ENCODE results near the gene KIAA1671.
A peak's percentile ranks its signal among the peaks of the same experiment; 100 is the strongest.

Gene KIAA1671

DNA sequence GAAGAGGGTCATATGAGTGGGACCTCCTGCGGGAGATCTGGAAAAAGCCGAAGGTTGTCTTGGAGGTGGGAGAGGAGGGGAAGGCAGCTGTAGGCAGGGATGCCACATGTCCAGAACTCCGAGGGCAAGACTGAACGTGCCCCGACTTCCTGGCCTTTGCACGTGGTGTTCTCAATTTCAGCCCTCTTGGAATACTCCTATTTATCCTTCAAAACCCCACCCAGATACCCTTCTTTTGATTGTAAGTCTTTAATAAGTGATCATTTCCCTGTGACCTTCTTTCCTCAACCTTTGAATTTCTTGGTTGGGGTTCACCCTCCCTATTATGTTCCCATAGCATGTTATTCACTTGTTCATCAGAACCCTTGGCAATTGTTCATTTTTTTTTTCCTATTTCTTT is 151.9 kb downstream of the KIAA1671 start:
- FAIRE-seq (no peak), DNase-seq (ENCODE audit: extremely low spot score, insufficient read length, low read depth) (no peak)

DNA sequence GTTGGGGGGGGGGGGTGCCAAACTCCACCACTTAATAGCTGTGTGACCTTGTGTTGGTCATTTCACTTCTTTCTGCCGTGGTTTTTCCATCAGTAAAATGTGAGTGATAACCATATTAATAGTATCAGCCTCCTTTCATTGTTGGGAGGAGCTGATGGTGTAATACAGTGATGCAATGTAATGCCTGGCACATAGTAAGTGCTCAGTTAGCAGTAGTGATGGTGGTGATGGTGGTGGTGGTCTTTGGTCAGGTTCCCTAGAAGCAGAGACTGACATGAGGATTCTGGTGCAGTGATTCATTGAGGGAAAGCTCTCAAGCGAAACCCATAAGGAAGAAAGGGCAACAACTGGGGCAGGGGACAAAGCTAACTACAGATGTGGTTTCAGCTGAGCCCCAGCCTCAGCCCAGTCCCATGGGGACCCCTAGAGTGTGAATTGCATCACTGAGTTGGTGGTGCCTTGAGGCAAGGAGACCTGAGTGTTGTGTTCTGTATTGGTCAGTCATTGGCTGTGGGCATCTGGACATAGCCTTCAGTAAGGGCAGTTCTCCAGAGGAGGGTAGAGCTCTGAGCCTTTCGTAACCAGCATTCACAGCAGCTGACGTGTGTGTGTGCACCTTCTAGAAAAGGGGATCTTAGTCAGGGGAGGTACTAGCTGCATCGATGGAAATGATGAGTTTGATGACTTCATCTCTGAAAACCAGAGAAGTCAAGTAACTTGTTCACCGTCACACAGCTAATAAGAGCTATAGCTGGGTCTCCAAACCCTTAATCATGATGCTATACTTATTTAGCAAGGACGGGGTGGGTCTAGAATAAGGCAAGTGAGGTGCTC is 153.5 kb downstream of the KIAA1671 start:
- no peak for DNase-seq (ENCODE audit: extremely low spot score, insufficient read length, low read depth)
- no peak for FAIRE-seq

DNA sequence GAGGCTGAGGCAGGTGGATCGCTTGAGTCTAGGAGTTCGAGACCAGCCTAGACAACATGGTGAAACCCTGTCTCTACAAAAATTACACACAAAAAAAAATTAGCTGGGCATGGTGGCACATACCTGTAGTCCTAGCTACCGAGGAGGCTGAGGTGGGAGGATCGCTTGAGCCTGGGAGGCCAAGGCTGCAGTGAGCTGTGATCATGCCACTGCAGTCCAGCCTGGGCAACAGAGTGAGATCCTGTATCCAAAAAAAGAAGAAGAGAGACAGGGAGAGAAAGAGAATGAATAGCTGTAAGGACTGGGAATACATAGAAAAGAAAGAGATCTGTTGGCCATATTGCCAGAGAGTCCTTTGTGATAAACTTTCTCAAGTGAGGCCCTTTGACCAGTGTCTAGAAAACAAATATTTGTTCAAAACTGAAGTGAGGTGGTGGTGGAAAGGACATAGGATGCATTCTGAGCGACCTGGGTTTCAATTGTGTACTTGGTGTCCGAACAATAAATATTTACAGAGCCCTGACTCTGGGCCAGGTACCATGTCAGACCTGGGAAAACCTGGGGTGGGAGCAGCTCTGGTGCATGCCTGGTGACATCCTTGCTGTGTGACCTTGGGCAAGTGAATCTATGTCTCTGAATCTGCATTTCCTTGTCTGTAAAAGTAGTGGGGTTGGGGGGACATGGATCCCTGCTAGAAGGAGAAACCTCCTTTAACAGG is 157.5 kb downstream of the KIAA1671 start:
- FAIRE-seq (no peak), DNase-seq (ENCODE audit: extremely low spot score, insufficient read length, low read depth) (no peak)

DNA sequence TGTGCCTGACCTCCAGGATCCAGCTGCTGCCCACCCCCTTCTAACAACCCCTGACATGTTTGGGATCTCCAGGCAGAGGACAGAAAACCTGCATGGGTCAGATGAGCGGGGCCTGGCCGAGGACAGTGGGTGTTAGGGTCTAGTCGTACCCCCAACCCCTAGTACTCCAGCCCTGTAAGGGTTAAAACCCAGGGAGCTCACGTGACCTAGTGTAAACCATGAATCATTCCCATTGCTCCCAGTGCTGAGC is 158.0 kb downstream of the KIAA1671 start:
- no peak for DNase-seq (ENCODE audit: extremely low spot score, insufficient read length, low read depth)
- FAIRE-seq, result no peak

DNA sequence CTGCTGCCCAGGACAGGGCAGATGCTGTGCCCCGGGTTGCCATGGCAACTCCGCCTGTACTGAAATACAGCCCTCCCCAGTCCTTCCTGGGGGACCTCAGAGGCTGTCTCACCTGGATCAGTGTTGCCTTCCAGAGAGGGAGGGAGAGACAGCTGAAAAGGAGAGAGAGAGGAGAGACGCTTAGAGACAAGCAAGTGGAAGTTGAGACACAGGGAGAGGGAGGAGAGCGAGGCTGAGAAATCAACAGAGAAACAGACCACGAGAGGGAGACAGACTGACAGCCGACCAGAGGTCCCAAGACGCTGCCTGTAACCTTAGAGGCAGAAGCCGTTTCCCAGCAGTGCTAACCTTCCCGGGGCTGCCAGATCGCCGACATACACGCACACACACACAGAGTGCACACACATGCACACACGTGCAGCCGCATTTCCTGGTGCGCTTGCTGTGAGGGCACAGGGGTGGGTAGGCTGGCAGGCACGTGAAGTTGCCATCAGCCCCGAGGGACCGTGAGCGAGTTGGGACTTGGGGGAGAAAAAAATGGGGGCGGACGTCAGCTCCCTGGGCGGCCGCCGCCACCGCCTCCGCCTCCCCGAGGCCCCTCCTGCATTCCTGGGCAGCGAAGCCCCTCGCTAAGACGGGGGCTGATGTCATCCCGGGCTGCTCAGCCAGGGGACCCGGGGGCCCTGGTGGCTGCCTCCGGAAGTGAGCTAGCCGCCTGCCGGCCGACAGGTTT is 158.5 kb downstream of the KIAA1671 start:
- peak; percentile 89 for FAIRE-seq

DNA sequence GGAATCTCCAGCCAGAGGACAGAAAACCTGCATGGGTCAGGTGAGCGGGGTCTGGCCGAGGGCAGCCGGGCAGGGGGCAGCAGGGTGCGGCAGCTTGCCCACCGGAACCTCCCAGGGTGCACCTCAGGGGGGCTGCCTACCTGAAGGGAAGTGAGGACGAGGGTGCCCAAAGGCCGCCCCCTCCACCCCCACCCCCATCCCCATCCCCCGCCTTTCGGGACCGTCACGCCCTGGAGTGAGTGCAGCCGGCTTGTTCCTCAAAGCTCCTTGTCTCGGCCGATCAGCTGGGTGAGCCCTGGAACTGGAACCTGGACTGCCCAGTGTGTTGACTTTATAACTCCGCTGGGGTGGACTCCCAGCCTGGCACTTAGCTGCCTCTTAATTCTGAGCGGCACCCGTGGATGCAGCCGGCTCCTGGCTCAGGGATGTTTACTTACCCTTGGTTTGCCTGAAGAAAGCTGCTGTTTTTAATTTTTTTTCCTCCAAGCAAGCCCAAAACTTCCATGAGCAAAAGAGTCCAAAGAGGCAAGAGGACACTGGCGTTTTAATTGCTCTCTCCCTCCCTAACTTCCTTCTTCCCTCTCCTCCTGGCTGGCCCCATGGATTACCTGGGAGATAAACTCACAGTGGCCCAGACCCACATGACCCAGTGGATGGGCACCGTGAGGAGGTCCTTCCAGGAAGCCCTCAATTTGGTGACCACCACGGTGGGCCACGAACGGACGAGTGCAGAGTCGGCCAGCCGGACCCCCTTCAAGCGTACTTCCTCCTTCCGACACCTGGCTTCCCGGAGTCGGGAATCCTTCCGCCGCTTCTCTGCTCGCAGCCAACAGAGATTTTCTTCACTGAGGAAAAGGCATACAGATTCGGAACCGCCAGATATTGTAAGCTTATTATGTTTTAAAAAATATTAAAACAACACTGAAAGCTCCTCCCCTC is 159.3 kb downstream of the KIAA1671 start:
- DNase-seq (ENCODE audit: extremely low spot score, insufficient read length, low read depth) (no peak), FAIRE-seq (no peak)

More for the DNA sequence above, 158.5 kb downstream of the KIAA1671 start:
- DNase-seq (ENCODE audit: extremely low spot score, insufficient read length, low read depth), result peak; percentile 50

DNA sequence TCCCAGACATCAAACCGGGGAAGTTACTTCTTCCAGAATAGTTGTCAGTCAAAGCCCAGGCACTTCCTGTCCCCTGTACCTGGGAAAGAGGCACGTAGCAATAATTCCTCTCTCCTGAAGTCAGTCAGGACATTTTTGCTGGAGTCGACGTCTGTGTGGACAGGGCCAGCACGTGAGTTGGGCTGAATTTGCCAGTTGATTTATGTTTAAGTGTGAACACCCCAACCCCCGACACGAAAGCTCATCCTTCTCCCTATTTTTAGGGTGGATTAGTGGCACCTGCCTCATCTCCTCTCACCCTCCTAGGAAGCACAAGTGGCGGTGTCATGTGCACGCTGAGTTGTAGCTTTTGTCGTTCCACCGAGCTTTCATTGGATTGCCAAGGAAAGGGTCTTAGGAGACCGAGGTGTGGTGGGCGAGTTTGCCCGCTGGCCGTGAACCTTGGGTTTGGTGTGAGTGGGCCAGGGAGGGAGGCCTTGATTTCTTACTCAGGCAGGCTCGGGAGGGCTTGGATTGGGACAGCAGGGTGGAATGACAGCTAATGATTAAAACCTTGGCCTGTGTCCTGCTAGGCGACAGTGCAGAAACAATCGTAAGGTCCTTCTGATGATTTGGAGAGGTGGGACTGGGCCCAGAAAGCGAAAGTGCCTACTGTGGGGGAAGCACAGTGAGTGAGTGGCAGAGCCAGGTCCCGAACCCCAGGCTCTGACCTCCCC is 160.2 kb downstream of the KIAA1671 start:
- DNase-seq (ENCODE audit: extremely low spot score, insufficient read length, low read depth) (no peak), FAIRE-seq (no peak)

DNA sequence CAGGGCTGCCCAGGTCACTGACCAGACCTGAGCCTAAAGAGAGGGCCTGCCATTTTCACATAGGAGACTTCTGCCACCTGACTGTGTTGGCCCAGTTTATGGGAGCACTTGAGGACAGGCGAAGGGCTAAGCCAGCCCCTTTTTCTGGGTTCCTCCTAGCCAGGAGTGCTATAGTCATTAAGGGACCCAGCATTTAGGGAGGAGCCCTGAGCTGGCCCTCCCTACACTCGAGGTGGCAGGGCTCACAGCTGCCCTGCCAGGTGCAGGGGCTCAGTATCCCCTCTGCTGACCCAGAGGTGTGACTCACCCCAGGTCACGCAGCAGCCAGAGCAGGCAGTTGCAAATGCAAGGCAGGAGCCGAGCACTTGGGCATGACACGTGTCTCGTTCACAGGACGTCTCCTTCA is 160.8 kb downstream of the KIAA1671 start:
- DNase-seq (ENCODE audit: extremely low spot score, insufficient read length, low read depth) (no peak), FAIRE-seq (no peak)

DNA sequence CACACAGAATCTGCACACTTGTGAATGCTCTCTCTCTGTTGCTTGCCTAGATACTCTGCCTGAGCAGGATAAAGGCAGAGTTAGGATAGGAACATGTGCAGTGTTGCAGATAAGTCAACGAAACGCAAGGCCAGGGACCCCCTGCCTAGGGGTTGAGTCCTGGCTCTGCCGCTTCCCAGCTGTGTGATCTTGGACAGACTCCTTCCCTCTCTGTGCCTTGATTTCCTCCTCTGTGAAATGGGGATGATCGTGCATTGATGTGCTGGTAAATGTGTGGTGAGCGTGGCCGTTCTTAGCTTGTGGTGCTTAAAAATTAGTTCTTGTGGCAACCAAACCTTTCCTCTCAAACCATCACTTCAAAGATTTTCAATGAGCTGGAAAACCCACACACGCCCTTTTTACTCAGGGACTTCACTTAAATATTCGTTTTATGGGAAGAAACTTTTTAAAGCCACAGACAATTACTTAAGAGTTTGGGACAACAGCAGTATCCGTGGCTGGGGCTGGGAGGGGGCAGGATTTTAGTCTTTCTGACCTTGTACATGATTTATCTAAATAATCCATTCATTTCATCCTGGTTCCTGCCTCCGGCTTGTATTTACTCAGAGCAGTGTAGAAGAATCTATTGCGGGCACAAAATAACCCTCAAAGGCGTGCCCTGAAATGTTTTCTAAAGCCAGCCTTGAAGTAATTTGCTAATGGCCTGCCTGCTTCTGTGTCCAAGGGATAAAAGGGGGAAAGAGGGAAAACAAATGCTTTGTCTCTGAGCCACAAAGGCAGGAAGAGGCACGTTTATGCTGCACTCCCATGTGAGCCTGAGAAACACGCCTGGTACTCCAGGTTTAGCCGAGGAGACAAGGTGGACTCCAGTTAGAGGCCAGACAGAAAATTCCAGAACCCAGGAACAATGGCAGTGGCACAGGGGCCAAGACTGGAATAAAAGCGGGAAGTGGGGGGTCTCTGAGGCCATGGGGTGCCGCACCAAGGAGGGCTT is 162.2 kb downstream of the KIAA1671 start:
- DNase-seq (ENCODE audit: extremely low spot score, insufficient read length, low read depth), result no peak
- FAIRE-seq, result no peak

DNA sequence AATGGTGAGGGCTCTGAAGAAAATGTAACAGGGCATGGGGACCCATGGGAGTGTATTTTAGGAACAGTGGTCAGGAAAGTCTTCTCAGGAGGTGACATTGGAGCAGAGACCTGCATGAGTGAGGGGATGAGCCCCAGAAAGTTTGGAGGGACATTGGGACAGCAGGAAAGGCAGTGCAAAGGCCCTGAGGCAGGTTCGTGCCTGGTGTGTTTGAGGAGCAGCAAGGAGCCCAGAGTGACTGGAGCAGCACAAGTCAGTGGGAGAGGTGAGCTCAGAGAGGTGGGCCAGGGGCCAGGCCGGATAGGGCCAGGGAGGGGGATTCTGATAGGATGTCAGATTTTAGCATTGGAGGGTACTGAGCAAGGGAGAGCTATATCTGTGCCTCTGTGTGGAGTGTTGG is 167.1 kb downstream of the KIAA1671 start:
- FAIRE-seq (no peak), DNase-seq (ENCODE audit: extremely low spot score, insufficient read length, low read depth) (no peak)

DNA sequence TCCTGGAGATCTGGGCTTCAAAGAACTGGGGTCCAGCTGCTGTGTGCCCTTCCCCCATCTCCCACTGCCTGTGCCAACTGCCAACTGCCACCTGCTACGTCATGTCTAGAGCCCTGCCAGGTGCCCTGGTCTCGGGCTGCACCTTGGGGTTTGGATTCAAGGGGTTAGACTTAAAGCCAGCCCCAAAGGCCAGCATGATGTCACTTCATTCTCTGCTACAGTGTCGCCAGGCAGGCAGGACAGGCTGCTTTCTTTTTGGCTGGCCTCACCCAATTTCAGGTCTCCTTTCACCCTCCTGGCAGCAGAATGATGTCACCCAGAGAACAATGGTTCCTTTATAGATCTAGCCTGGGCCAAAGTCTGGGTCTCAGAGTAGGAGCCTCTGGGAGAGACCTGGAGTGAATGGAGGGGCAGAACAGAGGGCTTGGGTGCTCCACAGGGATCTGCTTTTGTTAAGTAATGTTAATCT is 167.6 kb downstream of the KIAA1671 start:
- no peak for DNase-seq (ENCODE audit: extremely low spot score, insufficient read length, low read depth)
- FAIRE-seq, result no peak

DNA sequence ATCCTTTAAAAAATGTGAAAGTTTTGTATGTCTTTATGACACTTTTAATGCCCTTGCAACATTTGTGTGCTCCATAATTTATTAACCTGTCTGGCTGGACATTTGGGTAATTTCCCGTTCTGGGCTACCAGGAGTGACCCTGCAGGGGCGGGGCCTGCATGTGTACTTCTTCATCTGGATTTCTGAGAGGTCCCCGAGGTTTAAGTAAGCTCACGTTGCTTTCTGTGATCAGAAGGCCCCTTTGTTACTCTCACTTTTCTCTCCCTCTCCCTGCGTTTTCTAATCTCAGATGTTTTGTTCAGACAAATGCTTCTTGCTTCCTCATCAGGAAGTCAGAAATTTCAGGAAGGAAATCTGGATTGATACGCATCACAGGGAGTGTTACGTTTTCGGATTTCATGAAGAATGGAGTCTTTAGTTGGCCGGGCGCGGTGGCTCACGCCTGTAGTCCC is 168.3 kb downstream of the KIAA1671 start:
- DNase-seq (ENCODE audit: extremely low spot score, insufficient read length, low read depth), result no peak
- FAIRE-seq, result no peak

DNA sequence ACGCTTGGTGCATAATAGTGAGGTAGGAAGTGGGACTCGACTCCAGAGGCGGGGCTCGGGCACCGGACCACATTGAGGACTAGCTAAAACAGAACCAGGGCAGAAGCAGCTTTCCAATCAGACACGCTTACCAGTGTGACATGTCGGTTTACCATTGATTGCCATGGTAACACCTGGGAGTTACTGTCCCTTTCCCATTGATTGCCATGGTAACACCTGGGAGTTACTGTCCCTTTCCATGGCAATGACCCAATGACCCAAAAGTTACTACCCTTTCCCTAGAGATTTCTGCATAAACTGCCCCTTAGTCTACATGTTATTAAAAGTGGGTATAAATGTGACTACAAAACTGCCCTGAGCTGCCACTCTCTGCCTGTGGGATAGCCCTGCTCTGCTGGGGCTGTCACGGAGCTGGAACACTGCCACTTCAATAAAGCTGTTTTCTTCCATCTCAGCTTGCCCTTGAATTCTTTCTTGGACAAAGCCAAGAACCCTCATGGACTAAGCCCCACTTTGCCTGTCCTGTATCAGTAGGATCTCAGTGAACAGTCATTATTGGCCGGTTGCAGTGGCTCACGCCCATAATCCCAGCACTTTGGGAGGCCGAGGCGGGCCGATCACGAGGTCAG is 169.7 kb downstream of the KIAA1671 start:
- DNase-seq (ENCODE audit: extremely low spot score, insufficient read length, low read depth) (no peak), FAIRE-seq (no peak)

DNA sequence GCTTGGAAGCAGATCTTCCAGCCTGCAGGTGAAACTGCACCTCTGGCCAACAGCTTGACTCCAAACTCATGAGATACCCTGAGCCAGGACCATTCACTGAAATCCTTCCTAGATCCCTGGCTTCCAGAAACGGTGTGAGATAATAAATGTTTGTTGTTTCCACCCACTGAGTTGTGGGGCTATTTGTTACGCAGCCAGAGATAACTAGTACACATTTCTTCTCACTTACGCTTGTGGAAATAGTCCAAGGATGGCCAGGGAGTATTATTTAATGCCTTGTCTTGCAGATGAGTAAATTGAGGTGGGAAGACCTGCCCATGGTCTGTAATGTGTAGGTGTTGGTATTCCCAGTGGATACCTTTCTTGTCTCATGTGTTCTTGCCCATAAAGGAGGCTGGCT is 171.2 kb downstream of the KIAA1671 start:
- DNase-seq (ENCODE audit: extremely low spot score, insufficient read length, low read depth) (no peak), FAIRE-seq (no peak)

DNA sequence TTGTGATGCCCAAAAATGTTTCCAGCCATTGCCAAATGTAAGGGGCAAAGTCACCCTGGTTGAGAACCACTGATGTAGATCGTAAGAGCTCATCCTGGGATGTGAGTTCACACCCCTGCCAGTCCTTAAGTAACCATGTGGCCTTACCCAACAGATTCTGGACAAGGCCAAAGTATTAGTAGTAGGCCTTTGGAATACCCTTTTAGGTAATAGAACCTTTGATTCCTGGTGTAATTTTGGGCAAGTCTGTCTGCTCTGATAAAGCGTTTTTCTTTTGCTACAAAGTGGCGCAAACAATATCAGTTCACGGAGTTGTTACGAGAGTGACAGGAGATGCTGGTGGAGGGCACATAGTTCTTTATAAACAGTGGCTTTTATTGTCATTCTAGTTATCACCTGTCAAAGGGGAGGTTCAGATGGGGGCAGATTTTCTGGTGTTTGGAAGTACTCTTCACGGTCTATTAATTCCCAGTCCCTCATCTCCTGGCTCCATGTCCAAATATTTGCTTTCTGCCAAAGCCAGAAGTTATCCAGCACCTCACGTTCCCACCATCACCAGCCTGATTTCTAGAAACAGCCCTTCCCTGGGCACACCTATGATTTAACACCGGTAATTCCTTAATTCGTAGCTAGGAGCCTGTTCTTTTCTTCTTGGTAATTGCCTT is 173.3 kb downstream of the KIAA1671 start:
- no peak for FAIRE-seq

DNA sequence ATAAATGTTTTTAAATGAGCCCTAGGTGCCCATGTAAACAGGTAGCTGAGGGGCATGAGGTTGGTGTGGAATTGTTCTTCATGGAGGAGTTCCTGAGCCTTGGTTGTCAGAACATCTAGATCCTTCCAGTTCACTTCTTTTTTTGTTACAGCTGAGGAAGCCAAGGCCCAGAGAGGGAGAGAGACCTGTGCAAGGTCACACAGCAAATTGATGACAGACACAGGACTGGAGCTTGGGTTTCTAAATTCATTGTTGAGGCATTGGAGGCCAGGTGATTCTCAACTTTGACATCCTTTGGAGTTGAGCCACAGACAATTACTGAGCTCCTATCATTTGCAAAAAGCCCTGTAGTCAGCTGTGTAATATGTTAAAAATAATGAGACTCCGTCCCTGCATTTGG is 174.0 kb downstream of the KIAA1671 start:
- DNase-seq (ENCODE audit: extremely low spot score, insufficient read length, low read depth) (no peak), FAIRE-seq (no peak)

More for the DNA sequence above, 173.3 kb downstream of the KIAA1671 start:
- no peak for DNase-seq (ENCODE audit: extremely low spot score, insufficient read length, low read depth)

DNA sequence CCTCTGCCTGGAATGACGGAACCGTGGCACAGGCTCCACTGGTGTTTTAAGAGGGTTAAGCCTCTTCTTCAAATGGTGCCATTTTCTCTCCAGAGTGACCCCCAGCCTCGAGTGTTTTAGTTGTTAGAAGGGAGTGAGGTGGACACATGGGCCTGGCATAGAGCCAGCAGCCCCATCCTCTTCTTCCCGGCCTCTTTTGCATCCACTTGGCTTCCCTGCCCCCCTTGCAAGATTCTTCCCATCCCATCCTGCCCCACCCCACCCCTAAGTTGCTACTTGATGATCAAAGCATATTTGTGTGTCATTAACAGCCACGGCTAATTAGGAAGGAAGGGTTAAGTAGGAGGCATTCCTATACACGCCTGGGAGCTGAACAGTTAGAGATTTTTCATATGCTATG is 174.8 kb downstream of the KIAA1671 start:
- DNase-seq (ENCODE audit: extremely low spot score, insufficient read length, low read depth) (no peak), FAIRE-seq (no peak)

Measured in GM18507 (cell line).